ENCODE results near the gene UST. TPM values are rescaled to one million over a fixed set of nuclear protein-coding genes. Genes with fewer than 3 reads are reported as not detected.

Gene UST
- total RNA-seq, 1 donor from 2014 or later = 17.1 TPM

- no peak for TF ChIP-seq CTCF (IDR thresholded peaks at IDR 0.05)
- Mint-ChIP-seq H3K27me3 (ENCODE audit: low read depth) (no peaks in the 10 kb centered on the region), H3K4me3 (ENCODE audit: unreplicated experiment) (no peak overlapping the region), H3K4me1 (ENCODE audit: low read depth) (peaks cover 22% of the 10 kb centered on the region), H3K9me3 (ENCODE audit: low read depth) (no peaks in the 10 kb centered on the region), H3K36me3 (ENCODE audit: low read depth) (no peaks in the 10 kb centered on the region), H3K27ac (ENCODE audit: unreplicated experiment) (no peak overlapping the region)
- DNase-seq (ENCODE audit: low spot score) = no peak
Observed at GRCh38 chr6:148805777-148806176, 58.9 kb downstream of the UST start.

GRCh38 chr6:148807784-148808183 lies 61.0 kb downstream of the UST start:
- no peak overlapping the region for H3K27ac Mint-ChIP-seq (ENCODE audit: unreplicated experiment)
- no peaks in the 10 kb centered on the region for H3K36me3 Mint-ChIP-seq (ENCODE audit: low read depth)
- no peak for DNase-seq (ENCODE audit: low spot score)
- H3K4me3 Mint-ChIP-seq (ENCODE audit: unreplicated experiment) = no peak overlapping the region
- peaks cover 16% of the 10 kb centered on the region for H3K4me1 Mint-ChIP-seq (ENCODE audit: low read depth)
- TF ChIP-seq CTCF (IDR thresholded peaks at IDR 0.05) = no peak
- H3K9me3 Mint-ChIP-seq (ENCODE audit: low read depth) = peaks cover 3% of the 10 kb centered on the region
- H3K27me3 Mint-ChIP-seq (ENCODE audit: low read depth) = no peaks in the 10 kb centered on the region

GRCh38 chr6:148808786-148809304 lies 62.0 kb downstream of the UST start:
- Mint-ChIP-seq H3K9me3 (ENCODE audit: low read depth) (peaks cover 3% of the 10 kb centered on the region), H3K4me3 (ENCODE audit: unreplicated experiment) (no peak overlapping the region), H3K27me3 (ENCODE audit: low read depth) (no peaks in the 10 kb centered on the region), H3K36me3 (ENCODE audit: low read depth) (no peaks in the 10 kb centered on the region), H3K4me1 (ENCODE audit: low read depth) (peaks cover 16% of the 10 kb centered on the region), H3K27ac (ENCODE audit: unreplicated experiment) (no peak overlapping the region)
- TF ChIP-seq CTCF (IDR thresholded peaks at IDR 0.05) = no peak
- DNase-seq (ENCODE audit: low spot score) = no peak

- no peak overlapping the region for H3K27ac Mint-ChIP-seq (ENCODE audit: unreplicated experiment)
- H3K36me3 Mint-ChIP-seq (ENCODE audit: low read depth) = no peaks in the 10 kb centered on the region
- DNase-seq (ENCODE audit: low spot score) = no peak
- H3K4me3 Mint-ChIP-seq (ENCODE audit: unreplicated experiment) = no peak overlapping the region
- no peak for TF ChIP-seq CTCF (IDR thresholded peaks at IDR 0.05)
- no peaks in the 10 kb centered on the region for H3K27me3 Mint-ChIP-seq (ENCODE audit: low read depth)
- peaks cover 9% of the 10 kb centered on the region for H3K9me3 Mint-ChIP-seq (ENCODE audit: low read depth)
- peaks cover 16% of the 10 kb centered on the region for H3K4me1 Mint-ChIP-seq (ENCODE audit: low read depth)
Observed at GRCh38 chr6:148811459-148811858, 64.6 kb downstream of the UST start.

GRCh38 chr6:148814082-148814790 lies 67.4 kb downstream of the UST start:
- H3K9me3 Mint-ChIP-seq (ENCODE audit: low read depth) = peaks cover 9% of the 10 kb centered on the region
- no peaks in the 10 kb centered on the region for H3K36me3 Mint-ChIP-seq (ENCODE audit: low read depth)
- no peak for TF ChIP-seq CTCF (IDR thresholded peaks at IDR 0.05)
- H3K27me3 Mint-ChIP-seq (ENCODE audit: low read depth) = no peaks in the 10 kb centered on the region
- H3K4me1 Mint-ChIP-seq (ENCODE audit: low read depth) = peaks cover 25% of the 10 kb centered on the region
- no peak for DNase-seq (ENCODE audit: low spot score)
- H3K4me3 Mint-ChIP-seq (ENCODE audit: unreplicated experiment) = no peak overlapping the region
- no peak overlapping the region for H3K27ac Mint-ChIP-seq (ENCODE audit: unreplicated experiment)
